Stimulated activated CD4-positive, alpha-beta T cell treated with anti-CD3 and anti-CD28 coated beads, Interleukin-4, amount 100 ng/mL, for 1 hour (primary cell): ENCODE data around the gene HSPD1.
"Not testable (repeated sequence)": the region's sequence is repeated elsewhere in the genome, so short reads cannot be mapped to it uniquely, and the experiment has no call there.

Source experiments
- DNase-seq: peaks from one replicate; pipeline ENCODE4 v3.0.0-alpha.2; 2020

HSPD1 gene

GRCh38 chr2:197495433-197496134, 4.1 kb downstream of the HSPD1 start:
- DNase-seq = no peak

- DNase-seq = no peak
These were observed 12.3 kb downstream of the HSPD1 start for GRCh38 chr2:197487385-197487784.

- DNase-seq = no peak
These were observed 13.5 kb downstream of the HSPD1 start for GRCh38 chr2:197486175-197486574.

GRCh38 chr2:197484248-197484647, 15.4 kb downstream of the HSPD1 start:
- not testable (repeated sequence) for DNase-seq

GRCh38 chr2:197480165-197481036, 19.2 kb downstream of the HSPD1 start:
- no peak for DNase-seq

- DNase-seq = no peak
These were observed 21.8 kb downstream of the HSPD1 start for GRCh38 chr2:197477797-197478196.

GRCh38 chr2:197472166-197472565, 27.5 kb downstream of the HSPD1 start:
- no peak for DNase-seq

GRCh38 chr2:197464175-197464574, 35.5 kb downstream of the HSPD1 start:
- no peak for DNase-seq

- DNase-seq = no peak
These were observed 38.6 kb downstream of the HSPD1 start for GRCh38 chr2:197461057-197461456.

GRCh38 chr2:197460649-197461048, 39.0 kb downstream of the HSPD1 start:
- DNase-seq = no peak

- no peak for DNase-seq
These were observed 44.2 kb downstream of the HSPD1 start for GRCh38 chr2:197455428-197455827.

GRCh38 chr2:197454923-197455322, 44.7 kb downstream of the HSPD1 start:
- DNase-seq = no peak

- DNase-seq = no peak
These were observed 45.7 kb downstream of the HSPD1 start for GRCh38 chr2:197453914-197454398.

- DNase-seq = peak; percentile 96
These were observed 46.3 kb downstream of the HSPD1 start, which contains the start of gene COQ10B for GRCh38 chr2:197453123-197453913. Gene COQ10B, plus strand, starts transcription at chr2:197453552. Its CDS starts 9 bp downstream, at chr2:197453561.

- no peak for DNase-seq
These were observed 46.9 kb downstream of the HSPD1 start for GRCh38 chr2:197452754-197453122.

- DNase-seq = not testable (repeated sequence)
These were observed 48.7 kb downstream of the HSPD1 start for GRCh38 chr2:197450935-197451358.

- no peak for DNase-seq
These were observed 49.2 kb downstream of the HSPD1 start for GRCh38 chr2:197450465-197450864.

GRCh38 chr2:197446844-197447243, 52.8 kb downstream of the HSPD1 start:
- no peak for DNase-seq

- DNase-seq = no peak
These were observed 53.9 kb downstream of the HSPD1 start for GRCh38 chr2:197445746-197446145.

- DNase-seq = no peak
These were observed 56.8 kb downstream of the HSPD1 start for GRCh38 chr2:197442857-197443256.

GRCh38 chr2:197437380-197437779, 62.3 kb downstream of the HSPD1 start:
- DNase-seq = no peak
